Left forelimb (tissue), 1 donor: Measurements from ENCODE around the gene BEST2.

Source experiments
- DNase-seq: peaks from one replicate; pipeline ENCODE4 v3.0.0-alpha.2; 2018; ENCODE audit warnings: low spot score

The BEST2 gene

DNA sequence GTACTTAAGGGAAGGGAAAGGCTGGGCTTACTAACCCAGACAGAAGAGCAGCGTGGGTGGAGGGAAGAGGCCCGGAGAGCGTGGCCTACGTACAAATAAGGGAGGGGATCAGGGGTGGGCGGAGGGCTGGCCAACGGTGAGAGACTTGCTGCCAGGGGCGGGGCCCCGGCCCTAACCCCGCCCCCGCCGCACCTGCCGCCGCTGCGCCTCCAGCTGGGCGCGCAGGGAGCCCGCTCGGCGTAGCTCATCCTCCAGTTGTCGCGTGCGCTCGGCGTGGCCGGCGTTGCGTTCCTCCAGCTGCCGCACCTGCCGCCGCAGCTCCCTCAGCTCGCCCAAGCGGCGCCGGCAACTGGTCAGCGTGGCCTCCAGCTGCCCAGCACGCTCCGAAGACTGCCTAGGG is 18.1 kb downstream of the BEST2 start:
- DNase-seq: no peak

DNA sequence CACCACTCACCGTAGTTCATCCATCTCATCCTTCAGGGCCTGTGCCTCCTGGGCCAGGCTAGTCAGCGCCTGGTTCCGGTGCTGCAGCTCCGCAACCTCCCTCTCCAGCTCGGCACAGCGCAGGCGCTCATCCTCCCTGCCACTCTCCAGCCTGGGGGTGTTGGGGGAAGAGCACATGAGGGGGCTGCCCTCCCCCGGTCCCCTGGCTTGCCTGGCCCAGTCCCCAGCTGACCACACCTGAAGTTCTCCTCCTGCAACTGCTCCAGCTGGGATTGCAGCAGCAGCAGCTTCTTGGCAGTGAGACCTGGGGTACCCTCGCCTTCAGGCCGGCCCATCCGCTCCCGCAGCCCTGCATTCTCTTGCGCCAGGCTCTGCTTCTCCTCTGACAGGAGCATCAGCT is 19.3 kb downstream of the BEST2 start:
- DNase-seq: no peak

DNA sequence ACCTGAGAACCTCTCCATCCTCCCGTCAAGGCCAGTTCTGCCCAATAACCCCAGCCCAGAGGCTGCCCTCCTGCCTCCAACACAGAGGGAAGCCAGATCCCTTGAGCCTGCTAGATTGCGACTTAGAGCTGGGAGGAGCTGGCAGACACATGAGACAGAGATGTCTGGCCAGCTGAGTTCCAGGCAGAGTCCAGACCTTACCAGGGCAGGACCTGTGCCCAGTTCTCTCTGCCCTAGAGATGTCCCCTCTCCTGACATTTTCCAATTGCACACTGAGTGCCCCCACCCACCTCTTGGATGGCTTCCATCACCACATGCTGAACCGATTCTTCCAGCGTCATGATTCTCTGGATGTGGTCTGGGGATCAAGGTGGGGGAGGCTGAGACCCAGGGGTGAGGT is 20.7 kb downstream of the BEST2 start:
- DNase-seq: no peak

DNA sequence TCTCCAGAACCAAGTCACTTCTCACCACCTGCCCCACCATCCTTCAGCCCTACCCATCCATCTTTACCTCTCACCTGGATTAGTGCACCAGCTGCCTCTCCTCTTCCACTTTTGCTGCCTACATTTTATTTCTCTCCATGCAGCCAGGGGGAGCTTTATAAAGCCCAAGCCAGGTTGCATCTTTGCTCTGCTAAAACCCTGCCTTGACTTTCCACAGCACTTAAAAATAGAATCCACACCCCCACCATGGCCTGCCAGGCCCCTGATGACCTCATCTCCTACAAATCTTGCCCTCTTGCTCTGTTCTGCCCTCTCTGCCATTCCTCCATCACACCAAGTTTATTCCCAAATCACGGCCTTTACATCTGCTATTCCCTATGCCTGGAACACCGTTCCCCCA is 22.0 kb downstream of the BEST2 start:
- no peak for DNase-seq

DNA sequence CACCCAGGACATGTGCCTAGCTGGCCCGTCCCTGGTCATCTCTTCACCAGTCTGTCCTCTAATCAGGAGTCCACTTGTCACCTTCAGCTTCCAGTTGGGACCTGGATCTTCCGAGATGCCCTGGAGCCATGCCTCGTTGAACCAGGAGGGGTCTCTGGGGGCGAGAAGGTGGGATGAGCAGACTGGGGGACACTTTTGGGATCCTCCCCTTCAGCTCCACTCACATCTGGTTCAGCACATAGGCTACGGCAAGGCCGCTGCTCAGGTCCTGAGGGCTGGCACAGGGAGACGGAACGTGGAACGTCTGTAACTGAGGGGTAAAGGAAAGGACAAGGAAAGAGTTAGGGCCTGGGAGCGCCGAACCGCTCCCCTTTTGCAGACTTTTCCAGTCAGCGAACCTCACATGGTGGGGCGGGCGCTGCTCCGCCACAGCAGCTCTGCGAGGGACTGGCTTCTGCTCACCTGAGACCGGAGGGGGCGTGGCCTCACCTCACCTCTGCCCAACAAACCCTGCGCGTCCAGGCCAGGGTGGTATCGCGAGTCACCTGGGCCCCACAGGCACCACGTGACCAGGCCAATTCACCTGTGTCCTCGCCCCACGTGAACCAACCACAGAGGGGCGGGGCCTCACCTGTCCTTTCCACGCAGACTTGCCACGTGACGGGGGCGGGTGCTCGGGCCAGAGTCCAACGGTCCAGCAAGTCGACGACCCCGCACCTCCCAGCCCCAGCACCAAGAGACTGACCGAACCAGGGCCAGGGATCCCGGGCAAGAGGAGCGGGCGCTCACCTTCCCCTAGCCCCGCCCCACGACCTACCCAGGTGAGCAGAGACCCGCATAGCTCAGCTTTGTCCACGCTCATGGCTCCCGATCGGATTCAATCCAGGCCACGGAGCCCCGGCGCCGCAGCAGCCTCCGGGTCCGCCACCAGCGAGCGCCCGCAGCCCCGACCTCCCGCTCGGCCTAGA is 23.3 kb downstream of the BEST2 start, which contains the start of gene HOOK2:
Gene HOOK2, minus strand, starts transcription at position 965 of the 968 bp plus-strand sequence. Its CDS starts 103 bp downstream, at position 862.
- DNase-seq: no peak

DNA sequence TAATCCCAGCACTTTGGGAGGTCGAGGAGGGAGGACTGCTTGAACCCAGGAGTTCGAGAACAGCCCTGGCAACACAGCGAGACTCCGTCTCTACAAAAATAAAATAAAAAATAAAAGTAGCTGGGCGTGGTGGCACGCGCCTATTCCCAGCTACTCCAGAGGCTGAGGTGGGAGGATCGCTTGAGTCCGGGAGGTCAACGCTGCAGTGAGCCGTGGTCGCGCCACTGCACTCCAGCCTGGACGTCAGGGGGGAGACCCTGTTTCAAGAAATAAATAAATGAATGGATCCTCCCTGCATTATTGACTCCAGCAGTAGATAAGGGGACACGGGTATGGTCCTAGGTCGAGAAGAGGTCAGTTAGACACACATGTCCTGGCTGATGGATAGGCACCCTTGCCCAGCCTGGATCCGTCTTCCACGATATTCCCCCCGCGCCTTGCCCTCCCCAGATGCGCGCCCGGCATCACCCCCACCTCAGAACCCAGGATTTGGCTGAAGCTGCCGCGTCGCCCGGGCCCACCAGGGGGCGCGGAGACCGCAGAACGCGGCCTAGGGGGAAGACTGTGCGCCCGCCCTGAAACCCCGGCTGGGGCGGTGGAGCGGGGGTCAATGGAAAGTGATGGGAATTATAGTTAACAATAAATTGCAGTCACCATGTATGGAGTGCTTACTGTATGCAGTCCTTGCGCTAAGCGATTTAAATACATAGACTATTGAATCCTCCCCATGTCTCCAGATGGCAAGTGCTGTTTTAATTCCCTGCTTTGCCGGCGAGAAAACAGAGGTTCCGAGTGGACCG is 25.8 kb downstream of the BEST2 start:
- DNase-seq: peak; percentile 89

DNA sequence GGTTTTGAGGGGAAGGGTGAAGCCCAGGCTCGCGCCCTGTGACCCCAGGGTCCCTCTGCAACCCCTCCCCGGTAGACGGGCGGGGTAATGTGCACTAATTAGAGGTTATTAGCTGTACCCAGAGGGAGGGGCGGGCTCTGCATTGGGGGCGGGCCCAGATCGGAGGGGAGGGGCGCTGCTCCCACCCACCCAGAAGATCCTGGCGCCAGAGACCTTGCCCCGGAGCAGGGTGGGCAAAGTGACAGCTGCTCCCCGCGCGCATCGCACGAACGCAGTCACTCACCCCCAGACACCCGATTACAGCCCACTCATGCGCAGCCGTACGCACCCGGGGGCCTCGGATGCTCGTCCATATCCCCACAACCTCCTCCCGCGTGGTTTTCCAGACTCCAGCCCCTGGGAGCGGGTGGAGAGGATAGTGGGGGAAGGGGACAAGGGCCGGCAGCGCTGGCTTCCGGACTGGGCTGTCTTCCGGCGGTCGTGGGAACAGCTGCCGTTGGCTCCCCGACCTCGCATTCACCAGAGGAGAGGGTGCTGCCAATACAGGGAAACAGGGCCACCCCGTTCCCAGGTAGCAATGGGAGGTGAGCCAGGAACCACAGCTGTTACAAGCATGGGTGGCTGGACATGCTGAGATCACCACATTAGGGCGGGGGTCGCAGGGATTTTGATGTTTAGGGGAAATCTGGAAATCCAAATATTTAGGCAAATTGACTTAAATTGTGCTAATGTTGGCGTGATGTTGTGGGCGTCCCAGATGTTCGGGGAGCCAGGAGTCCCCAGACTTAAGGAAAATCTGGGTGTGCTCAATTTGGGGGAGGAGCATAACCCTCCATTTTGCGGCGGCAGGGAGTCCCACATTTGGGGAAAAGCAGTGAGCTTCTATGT is 26.7 kb downstream of the BEST2 start:
- peak; percentile 84 for DNase-seq

DNA sequence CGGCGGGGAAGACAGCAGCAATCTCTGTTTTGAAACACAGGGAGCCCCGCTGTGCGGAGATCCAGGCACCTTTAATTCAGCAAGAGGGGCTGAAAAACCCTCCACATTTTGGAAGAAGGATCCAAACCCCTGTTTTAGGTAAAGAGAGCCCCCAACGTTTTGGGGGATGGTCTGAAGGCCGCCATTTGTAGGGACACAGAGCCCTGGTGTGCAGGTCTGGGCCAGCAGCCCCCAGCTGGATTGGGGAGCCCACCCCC is 27.2 kb downstream of the BEST2 start:
- DNase-seq: no peak

DNA sequence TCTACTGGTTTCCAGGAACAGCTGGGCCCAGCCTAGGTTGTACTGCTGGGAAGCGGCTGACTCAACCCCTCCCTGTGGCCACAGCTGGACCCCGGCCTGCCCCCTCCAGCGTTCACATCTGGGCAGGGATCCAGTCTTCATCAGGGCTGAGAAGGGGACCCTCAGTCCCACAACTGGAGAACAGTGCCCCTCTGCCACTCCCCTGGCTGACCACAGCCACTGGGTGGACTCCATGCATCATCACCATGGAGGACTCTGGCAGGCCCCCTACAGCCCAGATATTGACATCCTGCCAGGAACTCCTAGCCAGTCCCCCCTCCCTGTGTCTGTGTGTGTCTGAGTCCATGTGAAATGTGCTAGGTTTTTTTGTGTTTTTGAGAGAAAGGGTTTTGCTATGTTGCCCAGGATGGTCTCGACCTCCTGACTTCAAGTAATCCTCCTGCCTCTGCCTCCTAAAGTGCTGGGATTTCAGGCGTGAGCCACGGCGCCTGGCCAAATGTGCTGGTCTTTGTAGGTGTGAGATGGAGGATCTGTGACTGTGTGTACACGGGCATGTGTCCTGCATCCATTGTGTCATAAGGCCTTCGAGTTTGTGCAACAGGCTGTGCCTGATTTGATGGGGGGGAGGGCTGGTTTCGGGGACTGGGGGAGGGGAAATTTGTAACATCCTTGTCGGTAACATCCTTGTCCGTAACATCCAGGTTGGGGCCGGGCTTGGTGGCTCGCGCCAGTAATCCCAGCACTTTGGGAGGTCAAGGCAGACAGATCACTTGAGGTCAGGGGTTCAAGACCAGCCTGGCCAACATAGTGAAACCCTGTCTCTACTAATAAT is 27.8 kb downstream of the BEST2 start:
- DNase-seq: peak; percentile 92

DNA sequence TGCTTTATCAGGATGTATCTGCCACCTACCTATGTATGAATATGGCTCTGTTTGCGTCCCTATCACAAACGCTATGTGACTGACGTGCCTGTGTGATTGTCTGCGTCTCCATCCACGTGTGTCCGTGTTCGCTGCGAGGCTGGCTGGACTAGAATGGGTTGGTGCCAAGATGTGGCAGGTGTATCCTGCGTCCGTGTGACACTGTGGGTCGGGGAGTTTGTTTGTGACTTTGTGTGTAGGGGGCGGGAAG is 30.5 kb downstream of the BEST2 start:
- DNase-seq: no peak

DNA sequence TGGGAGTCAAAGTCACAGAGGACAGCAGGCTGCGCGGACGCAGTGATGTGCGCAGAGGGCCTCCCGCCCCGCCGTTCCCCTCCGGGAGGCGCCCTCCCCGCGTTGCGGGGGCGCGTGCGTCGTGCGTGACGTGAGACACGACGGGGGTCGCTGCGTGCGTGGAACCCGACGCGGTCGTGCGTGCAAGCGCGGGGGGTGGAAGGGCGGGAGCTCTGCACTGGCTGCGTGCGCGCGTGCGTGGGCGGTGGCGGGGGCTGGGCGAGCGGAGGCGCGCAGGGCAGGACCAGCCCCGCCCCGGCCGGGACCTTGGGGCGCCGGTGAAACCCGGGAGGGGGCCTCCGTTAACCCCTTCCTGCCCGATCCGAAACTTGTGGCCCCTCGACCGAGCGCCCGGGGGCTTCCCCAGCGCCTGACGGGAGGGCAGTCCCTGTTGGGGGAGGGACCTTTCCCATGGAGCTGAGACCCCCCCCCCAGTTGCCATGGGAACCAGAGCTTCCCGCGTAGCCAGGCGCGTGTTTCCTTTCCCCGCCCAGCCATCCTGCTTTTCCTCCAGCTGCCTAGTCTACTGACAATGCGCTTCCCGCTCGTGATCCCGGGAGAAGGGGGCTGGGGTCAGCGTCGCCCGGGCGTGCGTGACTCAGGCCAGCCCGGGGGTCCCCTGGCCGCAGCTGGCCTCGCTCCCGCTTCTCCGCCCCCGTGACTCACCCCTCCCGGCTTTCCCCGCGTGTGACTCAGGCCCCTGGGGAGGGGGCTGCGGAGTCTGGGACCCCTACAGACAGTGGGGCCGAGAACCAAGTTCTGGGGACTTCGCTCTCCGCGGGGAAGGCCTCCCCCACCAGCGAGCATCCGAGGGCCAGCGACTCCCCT is 31.1 kb downstream of the BEST2 start:
- DNase-seq: peak; percentile 91

DNA sequence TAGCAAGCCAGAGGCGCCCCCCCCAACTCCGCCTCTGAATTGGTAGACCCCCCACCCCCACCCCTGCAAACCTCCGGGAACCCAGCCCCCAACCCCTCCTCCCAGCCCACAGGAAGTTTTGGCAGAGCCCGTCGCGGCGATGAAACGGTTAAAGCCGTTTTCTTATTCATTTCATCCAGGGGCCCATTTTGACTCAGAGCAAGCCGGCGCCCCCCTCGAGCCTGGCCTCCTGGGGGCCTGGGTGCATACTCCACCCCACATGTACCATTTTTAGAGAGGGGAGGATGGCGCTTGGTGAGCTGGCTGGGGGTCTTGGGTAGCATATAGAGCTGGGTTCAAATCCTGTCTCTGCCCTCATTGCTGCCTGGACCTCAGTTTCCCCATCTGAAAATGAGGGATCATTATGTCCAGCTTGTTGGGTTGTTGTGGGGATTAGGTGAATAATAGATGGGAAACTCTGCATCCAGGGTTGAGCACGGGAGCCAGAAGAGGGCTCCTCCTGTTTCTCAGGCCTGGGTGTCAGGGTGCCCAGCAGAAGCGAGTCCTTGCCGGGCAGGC is 31.8 kb downstream of the BEST2 start:
- no peak for DNase-seq

DNA sequence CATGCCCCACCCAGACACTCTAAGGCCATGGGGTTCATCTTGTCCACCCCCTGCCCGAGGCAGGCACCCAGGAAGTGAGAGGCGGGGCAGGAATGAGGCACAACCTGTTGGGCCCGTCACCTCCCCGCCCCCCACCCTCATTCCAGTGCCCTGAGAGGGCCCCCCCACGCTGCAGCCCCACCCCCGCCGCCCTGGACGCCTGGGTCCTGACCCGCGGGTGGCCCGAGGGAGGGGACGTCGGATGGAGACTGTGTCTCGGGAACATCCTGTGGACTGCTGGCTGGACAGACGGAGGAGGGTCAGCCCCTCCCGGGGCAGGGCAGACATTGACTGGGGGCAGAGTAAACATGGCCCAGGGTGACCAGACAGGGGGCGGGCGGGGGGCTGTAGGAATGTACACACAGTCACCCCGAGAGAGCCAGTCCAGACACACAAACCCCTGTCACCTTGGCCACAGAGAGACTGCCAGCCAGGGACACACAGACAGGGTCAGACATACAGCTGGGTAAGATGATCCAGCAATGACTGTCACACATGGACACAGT is 32.3 kb downstream of the BEST2 start:
- no peak for DNase-seq

DNA sequence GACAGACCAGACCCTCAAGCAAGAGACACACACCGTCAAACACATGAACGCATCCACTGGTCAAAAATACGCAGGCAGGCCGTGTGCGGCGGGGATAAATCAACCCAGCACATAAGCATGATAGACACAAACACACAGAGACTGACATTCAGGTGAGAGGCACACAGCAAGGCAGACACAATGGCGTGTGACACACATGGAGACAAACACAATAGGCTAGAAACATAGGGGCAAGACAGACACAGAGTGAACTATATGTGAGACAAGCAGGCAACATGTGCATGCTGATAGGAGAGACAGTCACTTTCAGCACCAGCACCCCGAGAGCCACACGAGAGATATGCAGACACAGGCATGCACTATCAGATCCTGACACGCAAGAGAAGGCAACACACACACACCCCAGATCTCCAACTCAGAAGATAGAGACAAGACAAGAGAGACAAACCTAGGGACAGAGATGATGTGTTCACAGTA is 32.8 kb downstream of the BEST2 start:
- DNase-seq: no peak

DNA sequence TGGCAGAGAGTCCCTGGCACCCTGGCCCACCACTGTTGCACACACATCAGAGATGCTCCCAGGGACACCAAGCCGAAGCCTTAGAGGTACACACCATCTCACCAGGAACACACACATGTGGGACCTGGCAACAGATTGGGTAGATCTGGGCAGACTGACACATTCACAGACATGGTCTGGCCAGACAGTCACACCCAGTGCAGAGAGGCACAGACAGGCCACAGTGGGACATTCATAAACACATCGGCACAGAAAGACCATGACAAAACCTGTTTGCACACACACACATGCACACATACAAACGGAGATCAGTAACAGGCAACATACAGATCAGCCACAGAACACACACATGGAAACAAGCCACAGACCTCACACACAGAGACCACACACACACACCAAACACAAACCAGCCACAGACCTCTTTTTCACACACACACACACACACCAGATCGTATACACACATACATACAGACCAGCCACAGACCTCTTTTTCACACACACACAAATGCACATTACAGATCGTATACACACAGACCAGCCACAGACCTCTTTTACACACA is 33.4 kb downstream of the BEST2 start:
- peak; percentile 60 for DNase-seq

DNA sequence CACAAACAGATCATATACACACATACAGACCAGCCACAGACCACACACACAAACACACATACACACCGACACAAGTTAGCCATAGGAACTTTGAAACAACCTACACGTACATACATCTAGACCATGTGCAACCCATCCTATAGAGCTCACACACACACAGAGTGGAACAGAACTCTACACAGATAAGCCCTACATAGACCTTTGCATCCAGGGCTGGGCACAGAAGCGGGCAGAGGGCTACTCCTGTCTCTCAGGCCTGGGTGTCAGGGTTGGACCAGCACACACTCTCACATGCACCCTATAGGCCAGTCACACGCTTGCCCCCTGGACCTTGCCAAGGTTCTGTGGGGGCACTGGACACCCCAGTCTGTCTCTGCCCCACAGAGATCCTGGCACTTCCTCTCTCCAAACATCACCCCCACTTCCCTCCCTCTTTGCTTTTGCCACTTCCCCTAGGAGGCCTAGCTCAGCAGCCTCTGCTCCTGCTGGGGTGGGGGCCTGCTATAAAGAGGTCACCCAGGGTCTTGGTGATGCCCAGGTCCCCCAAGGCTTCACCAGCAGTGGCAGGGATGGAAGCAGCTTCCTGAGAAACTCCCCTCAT is 33.9 kb downstream of the BEST2 start:
- no peak for DNase-seq

DNA sequence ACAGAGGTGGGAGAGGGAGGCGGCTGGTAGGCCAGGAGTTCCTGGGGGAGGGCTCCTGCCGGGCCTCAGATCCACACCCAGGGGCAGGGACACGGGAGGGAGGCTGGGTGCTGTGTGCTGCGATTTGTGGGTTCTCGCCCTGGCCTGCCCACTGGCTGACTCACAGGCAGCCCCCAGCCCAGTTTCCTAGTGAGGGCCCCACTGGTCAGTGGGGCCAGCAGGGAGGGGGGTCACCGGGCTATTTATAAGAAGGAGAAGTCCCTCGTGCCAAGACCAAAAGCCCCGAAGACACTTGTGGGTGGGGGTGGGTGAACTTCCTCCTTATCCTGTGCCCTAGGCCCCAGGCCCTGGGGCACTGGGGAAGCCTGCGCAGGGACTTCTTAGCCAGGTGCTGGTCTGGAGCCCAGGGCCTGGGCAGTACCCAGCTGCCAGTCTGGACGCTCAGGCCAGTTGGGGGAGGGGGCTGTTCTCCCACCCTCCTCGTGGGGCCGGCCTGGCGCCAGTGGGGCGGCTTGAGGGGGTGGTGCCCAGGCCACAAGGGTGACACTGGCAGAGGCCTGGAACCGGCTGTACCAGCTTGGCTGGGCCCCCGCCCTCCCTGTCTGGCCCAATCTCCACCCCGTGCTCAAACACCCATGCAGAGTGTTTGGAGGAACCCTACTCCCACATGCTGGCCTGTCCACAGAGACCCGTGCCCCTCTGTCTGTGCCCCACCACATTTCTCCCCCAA is 34.7 kb downstream of the BEST2 start:
- no peak for DNase-seq

DNA sequence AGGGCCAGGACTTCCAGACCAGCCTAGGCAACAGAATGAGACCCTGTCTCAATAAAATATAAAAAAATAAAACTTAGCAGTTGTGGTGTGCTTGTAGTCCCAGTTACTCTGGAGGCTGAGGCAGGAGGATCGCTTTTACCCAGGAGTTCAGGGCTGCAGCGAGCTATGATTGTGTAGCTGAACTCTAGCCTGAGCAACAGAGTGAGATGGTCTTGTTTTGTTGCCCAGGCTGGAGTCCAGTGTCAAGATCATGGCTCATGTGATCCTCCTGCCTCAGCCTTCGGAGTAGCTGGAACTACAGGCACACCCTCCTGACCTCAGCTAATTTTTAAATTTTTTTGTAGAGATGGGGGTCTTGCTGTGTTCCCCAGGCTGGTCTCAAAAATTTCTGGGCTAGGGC is 35.4 kb downstream of the BEST2 start:
- no peak for DNase-seq
